HG02870 (cell line): ENCODE measurements around the gene INTS15.
A peak's percentile ranks its signal among the peaks of the same experiment; 100 is the strongest.
"Not testable (repeated sequence)": the region's sequence is repeated elsewhere in the genome, so short reads cannot be mapped to it uniquely, and the experiment has no call there.

ENCODE experiments used
- ATAC-seq: cut with Tn5 transposase; IDR thresholded peaks from one replicate; pipeline ENCODE4 v1.9.1; 2021; ENCODE audit warnings: mild to moderate bottlenecking, moderate library complexity; ENCODE audit not compliant: unreplicated experiment

Gene INTS15

DNA sequence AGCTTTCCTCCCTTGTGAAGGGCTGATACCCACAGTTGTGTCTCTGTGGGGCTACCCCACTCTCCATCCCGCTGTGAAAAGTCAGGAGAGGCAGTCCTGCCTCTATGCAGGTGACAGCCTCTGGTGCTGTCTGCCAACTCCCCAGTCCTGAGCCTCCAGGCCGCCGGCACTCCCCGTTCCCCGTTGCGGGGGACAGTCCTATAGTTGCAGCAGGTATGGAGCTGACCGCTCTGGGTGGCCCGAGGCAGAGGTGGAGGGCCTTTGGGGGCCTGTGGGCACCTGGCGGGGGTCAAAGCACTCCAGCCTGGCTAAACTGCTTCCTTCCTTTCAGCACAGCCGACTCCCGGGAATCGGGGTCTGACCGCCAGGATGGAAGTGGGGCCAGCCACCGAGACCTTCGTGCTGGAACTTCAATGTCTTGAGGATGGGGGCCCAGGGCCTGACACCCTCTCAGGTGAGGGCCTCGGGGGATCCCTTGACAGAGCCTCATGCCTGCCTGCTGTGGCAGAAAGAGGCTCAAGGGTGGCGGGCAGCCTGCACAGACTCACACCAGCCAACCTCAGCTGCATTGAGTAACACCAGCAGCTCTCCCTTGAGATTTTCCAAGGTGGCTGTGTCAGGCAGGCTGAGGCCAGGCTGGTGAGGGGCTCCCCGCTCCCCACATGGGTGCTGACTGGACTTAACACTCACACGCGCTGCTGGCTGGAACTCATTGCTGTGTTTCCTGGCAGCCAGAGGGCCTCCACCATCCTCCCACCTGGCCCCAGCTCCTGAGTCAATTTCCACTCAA is 27.2 kb downstream of the INTS15 start:
- ATAC-seq = no peak

DNA sequence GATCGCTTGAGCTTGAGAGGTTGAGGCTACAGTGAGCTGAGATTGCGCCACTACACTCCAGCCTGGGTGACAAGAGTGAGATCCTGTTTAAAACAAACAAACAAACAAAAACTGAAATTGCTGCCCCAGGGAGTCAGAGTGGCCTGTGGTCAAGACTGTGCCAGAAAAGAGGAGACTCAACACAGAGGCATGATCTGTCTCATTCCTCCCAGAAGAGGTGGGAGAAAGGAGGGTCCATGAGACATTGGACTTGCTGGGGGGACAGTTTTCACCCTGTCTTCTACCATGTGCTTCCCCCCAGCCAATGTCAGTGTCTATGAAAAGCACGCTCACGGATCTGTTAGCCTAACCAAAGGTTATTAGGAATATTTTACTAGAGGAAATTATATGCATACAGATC is 28.8 kb downstream of the INTS15 start:
- ATAC-seq = no peak

DNA sequence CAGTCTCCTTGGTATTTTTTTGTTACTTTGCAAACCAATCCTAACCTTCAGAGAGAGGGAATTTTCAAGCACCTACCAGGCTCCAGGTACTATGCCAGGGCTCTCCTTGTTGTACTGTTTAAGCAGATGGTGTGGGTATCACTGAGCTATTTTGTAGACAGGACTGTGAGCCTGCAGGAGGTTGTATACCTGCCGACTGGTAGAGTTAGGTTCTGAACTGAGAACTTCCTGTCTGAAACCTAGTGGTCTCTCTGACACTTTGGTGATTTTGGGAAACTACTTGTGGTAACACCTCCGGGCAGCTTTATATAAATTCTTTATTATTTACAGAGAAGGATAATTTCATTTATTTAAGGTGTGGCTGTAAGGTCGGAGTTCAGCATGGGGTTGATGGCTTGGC is 30.1 kb downstream of the INTS15 start:
- ATAC-seq = no peak

DNA sequence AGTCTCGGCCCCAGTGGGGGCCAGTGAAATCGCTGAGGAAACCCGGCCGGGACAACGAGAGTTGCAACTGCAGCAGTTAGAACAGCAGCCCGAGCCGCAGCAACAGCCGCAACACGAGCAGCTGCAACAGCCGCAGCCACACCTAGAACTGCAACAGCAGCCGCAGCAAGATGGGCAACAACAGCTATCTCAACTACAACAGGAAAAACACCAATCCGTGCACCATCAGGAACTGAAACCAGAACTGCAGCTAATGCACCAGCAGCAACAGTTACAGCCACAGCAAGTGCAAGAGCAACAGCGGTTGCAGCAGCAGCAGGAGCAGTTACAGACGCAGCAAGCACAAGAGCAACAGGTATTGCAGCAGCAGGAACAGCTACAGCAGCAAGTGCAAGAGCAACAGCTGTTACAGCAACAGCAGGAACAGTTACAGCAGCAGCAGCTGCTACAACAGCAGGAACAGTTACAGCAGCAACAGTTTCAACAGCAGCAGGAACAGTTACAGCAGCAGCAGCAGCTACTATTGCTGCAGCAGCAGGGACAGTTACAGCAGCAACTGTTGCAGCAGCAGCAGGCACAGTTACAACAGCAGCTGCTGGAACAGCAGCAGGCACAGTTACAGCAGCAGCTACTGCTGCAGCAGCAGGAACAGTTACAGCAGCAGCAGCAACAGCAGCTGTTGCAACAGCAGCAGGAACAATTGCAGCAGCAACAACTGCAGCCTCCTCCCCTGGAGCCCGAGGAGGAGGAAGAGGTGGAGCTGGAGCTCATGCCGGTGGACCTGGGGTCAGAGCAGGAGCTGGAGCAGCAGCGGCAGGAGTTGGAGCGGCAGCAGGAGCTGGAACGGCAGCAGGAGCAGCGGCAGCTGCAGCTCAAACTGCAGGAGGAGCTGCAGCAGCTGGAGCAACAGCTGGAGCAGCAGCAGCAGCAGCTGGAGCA is 31.6 kb downstream of the INTS15 start:
- no peak for ATAC-seq

DNA sequence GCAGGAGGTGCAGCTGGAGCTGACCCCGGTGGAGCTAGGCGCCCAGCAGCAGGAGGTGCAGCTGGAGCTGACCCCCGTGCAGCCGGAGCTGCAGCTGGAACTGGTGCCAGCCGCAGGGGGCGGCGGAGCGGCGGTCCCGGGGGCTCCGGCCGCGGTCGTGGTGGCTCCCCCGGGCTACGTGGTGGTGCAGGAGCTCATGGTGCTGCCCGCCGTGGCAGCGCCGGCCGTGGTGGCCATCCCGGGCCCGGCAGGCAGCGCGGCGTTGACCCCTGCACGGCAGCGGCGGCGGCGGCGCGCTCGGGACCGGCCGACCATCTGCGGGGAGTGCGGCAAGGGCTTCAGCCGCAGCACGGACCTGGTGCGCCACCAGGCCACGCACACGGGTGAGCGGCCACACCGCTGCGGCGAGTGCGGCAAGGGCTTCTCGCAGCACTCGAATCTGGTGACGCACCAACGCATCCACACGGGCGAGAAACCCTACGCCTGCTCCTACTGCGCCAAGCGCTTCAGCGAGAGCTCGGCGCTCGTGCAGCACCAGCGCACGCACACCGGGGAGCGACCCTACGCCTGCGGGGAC is 32.4 kb downstream of the INTS15 start:
- no peak for ATAC-seq

DNA sequence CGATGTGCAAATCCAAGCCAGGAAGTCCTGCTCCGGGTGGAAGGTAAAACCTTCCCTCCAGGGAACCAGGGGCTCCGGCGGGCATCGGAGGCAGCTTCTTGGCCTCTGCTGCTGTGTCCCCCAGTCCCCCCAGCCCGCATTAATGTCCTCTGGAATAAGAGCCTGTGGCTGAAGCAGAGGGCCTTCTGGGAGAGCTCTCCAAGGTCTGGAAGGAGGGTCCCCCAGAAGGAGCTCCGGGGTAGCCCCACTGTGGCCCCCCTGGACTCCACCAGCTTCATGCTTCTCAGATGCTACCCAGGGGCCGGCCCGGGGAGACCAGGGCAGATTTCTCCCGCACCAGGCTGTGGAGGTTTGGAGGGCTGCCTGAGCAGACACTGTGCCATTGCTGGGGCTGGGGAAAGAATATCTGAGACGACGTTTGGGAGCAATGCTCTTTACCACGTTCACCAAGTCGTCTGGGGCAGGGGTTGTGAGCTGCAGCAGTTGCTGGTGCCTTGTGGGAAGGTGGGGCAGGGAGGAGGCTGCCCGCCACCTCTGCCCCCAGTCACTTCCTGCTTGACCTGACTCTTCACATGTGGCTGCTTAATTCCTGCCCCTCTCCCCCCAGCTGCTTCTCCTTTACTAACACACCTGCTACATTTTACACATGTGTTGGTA is 33.9 kb downstream of the INTS15 start:
- ATAC-seq = no peak

DNA sequence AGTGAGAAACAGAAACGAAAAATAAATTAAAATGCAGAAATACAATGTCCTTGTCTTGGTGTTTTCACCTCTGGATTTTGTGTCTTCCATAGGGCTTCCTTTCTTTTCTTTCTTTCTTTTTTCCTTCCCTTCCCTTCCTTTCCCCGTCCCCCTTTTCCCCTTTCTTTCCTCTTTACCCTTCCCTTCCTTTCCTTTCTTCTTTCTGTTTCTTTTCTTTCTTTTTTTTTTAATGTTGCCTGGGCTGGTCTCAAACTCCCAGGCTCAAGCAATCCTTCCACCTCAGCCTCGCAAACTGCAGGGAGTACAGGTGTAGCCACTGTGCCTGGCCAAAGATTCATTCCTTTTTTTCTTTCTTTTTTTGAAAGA is 34.4 kb downstream of the INTS15 start:
- ATAC-seq = no peak

DNA sequence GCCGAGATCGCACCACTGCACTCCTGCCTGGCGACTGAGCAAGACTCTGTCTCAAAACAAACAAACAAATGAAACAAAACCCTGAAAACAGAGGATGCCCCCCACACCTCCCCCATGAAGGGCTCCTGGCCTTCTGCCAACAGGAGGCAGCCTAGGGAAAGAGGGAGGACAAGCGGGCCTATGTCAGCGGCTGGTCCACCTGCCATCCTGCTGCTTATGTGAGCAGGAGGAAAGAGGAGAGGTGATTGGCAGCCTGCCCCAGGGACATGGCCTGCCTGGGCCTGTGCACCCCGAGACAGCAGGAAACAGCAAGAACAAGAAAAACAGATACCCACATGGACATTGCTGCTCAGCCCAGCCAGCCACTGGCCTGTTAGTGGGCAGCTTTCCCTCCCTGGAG is 38.2 kb downstream of the INTS15 start:
- ATAC-seq = no peak

DNA sequence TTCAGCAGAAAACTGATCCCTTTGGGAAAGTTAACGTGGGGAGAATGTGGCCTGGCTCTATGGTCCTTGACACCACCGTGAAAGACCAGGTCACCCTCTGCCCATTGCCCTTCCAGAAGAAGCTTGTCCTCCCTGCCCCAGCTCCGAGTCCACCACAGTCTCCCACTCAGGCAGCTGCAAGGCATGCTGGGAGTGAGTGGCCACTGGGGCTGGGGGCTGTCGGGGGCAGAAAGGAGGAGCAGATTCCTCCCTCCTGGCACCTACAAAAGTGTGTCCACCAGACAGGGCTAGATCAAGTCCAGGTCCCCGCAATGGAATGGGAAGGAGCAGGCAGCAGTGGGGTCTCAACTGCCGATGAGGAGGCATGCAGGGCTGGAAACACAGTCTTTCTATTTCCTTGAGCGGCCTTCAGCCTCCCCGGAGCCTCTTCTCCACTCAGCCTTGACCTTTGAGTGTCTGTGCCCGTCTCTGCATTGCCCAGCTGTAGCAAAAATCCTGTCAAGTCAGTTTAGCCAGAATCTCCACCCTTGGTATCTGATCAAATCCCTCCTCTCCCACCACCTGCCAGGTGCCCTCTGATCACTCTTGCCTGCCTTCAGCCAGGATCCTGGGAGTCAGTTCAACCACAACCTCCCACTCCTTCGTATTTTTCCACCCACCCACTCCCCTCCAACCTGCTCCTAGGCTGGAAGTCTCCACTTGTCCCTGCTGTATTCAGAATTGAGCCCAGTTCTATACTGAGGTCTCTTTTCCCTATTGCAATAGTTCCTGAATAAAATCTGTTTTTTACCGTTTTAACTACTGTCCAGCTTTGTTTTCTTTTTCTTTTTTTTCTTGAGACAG is 40.4 kb downstream of the INTS15 start:
- ATAC-seq = no peak

DNA sequence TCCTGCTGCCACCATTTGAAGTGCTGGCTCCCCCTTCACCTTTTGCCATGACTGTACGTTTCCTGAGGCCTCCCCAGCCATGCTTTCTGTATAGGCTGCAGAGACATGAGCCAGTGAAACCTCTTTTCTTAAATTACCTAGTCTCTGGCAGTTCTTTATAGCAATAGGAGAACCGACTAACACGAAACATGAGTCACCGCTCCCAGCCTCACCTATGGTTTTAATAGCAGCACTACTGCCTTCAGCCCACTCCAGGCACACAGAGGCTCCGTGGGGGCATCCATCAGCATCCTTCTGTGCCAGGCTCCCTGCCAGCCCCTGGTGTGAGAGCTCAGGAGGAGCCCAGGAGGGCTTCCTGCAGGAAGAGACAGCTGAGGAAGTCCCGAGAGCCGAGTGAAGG is 41.8 kb downstream of the INTS15 start:
- ATAC-seq = no peak

DNA sequence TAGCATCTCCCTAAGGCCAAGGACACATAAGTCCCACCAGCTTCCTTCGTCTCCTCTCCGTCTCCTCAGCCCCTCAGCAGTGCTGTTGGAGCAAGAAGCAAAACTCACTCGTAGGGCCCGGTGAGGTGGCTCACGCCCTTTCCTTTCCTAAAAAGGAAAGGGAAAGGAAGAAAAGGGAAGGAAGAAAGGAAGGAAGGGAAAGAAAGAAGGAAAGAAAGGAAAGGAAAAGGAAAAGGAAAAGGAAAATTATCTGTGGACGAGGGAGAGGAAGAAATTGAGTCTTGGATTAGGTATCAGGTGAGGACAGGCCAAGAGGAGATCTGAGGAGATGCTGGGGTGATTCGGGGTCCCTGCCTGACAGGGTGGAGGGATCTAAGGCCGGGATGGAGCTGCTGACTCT is 44.2 kb downstream of the INTS15 start:
- ATAC-seq = no peak

DNA sequence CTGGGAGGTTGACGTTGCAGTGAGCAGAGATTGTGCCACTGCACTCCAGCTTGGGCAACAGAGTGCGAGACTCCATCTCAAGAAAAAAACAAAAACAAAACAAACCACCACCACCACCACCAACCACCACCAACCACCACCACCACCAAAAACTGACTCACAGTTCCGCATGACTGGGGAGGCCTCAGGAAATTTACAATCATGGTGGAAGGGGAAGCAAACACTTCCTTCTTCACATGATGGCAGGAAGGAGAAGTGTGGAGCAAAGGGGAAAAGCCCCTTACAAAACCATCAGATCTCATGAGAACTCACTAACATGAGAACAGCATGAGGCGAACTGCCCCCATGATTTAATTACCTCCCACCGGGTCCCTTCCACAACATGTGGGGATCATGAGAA is 45.1 kb downstream of the INTS15 start:
- ATAC-seq = not testable (repeated sequence)

DNA sequence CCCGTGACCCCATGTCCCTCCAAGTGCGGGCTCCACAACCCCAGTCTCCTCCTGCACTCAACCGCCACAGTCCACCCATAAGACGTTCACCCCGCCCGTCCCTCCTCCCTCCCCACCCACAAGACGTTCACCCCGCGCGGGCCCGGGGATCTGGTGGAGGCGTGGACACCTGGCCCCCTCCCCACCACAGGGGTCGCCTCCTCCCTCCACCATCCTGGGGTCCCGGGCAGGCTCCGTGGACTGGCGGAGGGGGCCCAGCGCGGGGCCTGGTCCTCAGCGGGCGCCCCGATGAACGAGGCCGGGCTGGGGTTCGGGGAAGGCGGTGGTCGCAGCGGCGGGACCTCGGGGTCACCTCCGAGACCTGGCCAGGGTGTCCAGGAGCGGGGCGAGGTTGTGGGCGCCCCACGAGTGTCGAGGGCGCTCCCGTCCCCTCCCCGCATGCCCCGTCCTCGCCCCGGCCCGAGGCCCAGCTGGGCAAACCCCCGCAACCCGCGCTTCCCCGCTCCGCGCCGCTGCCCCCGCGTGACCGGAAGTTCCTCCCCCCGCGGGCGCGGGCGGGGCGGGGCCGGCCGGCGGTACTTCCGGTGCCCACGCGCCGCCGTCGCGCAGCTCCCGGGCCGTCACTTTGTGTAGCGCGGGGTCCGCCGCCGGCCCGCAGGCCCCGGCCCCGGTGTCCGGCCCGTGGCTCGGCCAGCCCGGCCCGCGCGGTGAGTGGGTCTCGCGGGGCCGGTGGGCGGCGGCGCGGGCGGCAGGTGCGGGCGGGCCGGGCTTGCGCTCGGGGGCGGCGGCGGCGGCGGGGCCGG is 47.1 kb downstream of the INTS15 start, which contains the start of gene ZNF316:
TSS of gene ZNF316 (plus strand) at position 578 of the 803 bp plus-strand sequence. CDS start 5,092 bp downstream, outside the sequence.
- peak; percentile 51 for ATAC-seq

DNA sequence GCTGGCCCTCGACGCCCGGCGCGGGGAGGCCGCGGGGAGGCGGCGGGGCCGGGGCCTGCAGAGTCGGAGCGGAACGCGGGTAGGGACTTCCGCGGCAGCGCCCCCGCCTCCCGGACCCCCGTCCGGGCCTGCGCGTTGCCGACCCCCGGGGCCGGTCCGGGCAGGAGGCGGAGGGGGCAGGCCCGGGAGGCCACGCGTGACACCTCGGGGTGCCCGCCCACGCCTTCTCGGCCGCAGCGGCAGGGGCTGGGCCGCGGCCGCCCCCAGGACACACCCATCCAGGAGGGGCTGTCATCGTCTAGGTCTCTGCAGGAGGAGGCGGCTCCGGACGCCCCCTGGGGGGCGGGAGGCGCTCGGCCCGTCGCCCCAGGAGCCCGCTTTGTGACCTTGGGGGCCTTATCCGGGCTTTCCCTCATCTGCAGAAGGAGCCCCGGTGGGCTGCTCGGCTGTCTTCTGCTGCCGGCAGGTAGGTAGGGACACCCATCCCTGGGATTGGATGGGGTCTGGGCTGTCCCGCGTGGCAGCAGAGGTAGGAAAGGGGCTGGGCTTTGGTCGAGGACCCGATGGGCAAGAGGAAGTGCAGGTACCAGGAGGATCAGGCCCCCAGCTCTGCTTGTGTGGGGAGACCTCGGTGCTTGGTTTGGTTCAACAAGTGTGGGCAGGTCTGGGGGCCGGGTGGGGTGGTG is 47.9 kb downstream of the INTS15 start:
- peak; percentile 83 for ATAC-seq

DNA sequence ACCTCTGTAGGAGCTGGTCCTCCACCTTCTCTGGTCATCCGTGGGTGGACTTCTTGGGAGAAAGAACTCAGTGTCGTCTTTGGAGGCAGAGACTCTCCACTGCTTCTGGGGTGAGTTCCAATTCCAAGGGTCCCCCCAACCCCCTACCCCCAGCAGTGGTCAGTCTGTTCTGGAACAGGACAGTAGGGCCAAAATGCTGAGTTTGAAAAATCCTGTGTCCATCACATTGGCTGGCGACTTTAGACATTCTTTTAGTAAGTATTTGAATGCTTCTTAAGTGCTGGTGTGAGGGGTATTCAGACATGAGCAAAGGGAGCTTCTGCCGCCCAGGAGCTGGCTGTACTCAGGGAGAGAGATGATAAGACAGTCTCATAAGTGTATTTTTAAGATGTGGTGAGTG is 49.2 kb downstream of the INTS15 start:
- ATAC-seq = no peak

DNA sequence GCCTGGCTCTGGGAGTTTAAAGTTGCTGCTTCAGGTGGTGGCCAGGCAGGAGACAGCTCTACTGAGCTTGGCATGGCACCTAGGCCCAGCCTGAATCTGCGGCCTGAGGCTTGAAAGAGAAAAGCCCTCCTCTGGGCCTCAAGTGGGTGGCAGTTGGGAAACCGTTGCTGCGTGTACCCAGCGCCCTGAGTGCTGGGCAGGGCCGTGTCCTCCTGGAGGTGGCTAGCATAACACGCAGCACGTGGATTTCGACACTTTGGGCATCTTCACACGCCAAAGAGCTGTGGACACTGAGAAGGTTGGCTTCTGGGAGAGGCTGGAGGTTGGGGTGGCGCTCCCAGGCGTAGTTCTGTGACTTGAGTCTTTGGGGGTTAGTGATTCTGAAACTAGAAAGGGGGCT is 49.8 kb downstream of the INTS15 start:
- ATAC-seq = no peak

DNA sequence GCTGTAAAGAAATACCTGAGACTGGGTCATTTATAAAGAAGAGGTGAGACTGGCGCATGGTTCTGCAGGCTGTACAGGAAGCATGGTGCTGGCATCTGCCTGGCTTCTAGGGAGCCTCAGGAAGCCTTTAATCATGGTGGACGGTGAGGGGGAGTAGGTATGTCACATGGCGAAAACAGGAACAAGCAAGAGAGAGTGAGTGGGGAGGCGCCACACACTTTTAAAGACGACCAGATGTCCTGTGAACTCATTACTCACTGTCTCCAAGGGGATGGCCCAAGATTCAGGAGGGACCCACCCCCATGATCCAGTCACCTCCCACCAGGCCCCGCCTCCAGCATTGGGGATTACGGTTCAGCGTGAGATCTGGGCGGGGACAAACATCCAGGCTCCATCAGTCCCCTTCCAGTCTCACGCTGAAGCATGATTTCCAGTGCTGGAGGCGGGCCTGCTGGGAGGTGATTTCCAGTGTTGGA is 50.5 kb downstream of the INTS15 start:
- no peak for ATAC-seq

DNA sequence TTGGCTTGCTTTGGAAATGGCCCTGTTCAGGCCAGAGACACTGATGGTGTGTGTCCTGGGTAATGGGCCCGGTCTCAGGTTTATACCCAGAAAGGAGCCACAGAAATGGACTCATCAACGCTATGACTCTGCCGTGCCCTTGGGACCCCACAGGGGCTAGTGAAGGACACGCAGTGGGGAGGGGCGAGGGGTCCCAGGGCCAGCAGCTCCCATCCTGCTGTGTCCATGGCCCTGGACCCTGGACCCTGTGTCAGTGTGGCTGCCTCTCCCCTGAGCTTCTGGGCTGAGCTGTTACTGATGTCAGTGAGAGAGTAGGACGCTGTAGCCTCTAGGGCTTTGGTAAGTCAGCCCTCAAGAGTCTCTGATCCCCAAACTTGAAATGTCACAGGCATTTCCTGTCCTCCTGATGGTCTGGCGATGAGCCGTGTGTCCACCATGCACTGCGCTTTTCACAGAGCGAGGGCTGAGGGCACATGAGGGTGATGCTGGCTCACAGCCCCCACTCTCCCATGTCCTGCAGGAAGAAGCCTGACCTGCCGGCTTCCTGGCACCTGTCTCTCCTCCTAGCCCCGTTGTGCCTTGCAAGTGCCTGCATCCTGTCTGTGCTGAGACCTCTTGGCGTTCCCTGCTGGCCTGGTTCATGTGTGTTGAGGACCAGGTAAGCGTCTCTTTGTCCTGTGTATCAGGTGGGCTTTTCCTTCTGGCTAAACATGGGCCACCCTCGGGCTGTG is 51.6 kb downstream of the INTS15 start:
- ATAC-seq = no peak
